Measurements from ENCODE around the gene PPL. TPM values are rescaled to one million over a fixed set of nuclear protein-coding genes. Genes with fewer than 3 reads are reported as not detected.
"Not testable (repeated sequence)": the region's sequence is repeated elsewhere in the genome, so short reads cannot be mapped to it uniquely, and the experiment has no call there.

Gene PPL
- total RNA-seq, 1 donor, result not detected

DNA sequence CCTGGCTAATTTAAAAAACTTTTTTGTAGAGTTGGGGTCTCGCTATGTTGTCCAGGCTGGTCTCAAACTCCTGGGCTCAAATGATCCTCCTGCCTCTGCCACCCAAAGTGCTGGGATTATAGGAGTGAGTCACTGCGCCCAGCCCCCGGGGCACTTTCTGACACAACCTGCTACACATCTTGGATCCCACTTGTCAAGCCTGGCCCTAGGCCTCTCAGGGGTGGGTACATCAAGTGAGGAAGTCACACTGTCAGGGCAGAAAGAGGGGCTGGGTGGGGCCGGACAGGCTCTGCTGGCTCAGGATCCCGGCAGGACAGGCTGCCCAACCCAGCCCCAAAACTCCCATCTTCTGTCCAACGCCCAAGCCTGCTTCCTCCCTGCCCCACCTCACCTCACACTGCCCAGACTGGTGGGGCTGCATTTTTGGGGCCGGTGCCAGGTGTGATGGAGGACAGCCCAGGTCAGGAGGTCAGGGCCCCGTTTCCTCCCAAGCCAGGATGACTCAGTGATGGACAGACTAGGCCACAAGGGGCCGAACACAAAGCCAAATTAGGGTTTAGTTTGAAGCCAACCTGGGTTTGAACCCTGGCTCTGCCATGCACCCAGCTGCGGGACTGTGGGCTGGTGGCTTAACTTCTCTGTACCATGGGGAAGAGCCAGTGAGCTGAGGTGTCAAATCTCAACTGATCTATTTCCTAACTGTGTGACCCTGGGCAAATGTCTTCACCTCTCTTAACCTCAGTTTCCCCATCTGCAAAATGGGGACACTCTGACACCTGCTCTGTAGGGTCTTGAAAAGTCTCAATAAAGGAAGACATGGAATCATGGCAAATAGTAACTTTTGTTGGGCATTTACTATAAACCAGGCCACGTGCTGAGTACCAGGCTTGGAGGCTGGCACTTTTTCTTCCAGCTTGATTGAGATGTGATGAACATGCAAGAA is 8.9 kb upstream of the PPL start:
- H3K4me3 ChIP-seq (ENCODE audit: low read length), result no peak overlapping the region
- no peaks in the 10 kb centered on the region for H3K9me3 ChIP-seq (ENCODE audit: low read depth, low read length)
- peaks cover 14% of the 10 kb centered on the region for H3K4me1 ChIP-seq (ENCODE audit: insufficient read depth, low read length)
- no peaks in the 10 kb centered on the region for H3K27me3 ChIP-seq (ENCODE audit: insufficient read depth, low read length)

DNA sequence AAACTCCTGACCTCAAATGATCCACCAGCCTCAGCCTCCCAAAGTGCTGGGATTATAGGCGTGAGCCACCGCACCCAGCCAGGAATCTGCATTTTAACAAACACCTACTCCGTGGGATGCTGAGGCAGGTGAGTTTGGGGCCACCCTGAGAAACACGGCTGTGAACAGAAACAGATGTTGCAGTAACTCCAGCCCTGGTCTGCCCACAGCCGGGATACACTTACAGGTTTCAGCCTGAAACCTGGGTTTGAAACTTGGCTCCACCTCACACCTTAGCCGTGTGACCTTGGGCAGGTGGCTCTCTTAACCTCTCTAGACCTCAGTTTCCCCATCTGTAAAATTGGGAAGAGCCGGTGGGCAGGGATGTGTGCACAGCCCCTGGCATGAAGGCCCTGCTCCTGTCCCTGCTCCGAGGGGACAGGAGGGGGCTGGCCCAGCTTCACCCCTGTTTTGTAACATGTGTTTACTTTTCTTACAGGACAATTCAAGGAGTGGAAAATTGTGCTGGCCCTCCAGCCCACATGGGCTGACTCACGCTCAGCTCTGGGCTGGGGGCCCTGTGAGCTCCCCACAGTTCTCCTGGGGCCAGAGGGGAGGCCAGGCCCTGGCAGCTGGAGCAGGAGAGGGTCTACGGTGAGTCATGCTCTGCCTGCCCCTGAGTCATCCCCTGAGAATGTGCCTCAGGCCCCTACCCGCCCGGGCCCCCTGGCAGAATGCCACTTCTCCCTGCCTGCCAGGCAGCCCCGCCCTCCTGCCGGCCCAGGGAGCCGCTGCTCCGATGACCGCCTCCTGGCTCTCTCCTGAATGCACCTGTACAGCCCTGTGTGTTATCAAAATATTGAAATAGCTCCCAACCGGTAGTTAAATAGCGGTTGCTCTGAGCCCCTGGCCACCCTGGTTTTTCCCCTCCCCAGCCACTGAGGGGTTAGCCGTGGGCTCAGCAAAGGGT is 7.7 kb upstream of the PPL start:
- Histone ChIP-seq H3K9me3 (ENCODE audit: low read depth, low read length) (no peaks in the 10 kb centered on the region), H3K4me3 (ENCODE audit: low read length) (no peak overlapping the region), H3K4me1 (ENCODE audit: insufficient read depth, low read length) (peaks cover 14% of the 10 kb centered on the region), H3K27me3 (ENCODE audit: insufficient read depth, low read length) (no peaks in the 10 kb centered on the region)

GRCh38 chr16:4942481-4942880 is 5.5 kb upstream of the PPL start:
- Histone ChIP-seq H3K9me3 (ENCODE audit: low read depth, low read length) (no peaks in the 10 kb centered on the region), H3K27me3 (ENCODE audit: insufficient read depth, low read length) (peaks cover 10% of the 10 kb centered on the region), H3K4me1 (ENCODE audit: insufficient read depth, low read length) (peaks cover 5% of the 10 kb centered on the region), H3K4me3 (ENCODE audit: low read length) (no peak overlapping the region)

- no peaks in the 10 kb centered on the region for H3K9me3 ChIP-seq (ENCODE audit: low read depth, low read length)
- no peak overlapping the region for H3K4me3 ChIP-seq (ENCODE audit: low read length)
- H3K27me3 ChIP-seq (ENCODE audit: insufficient read depth, low read length), result peaks cover 14% of the 10 kb centered on the region
- peaks cover 5% of the 10 kb centered on the region for H3K4me1 ChIP-seq (ENCODE audit: insufficient read depth, low read length)
These were observed 3.8 kb upstream of the PPL start for GRCh38 chr16:4940719-4941118.

- H3K4me1 ChIP-seq (ENCODE audit: insufficient read depth, low read length), result peaks cover 5% of the 10 kb centered on the region
- no peak overlapping the region for H3K4me3 ChIP-seq (ENCODE audit: low read length)
- H3K27me3 ChIP-seq (ENCODE audit: insufficient read depth, low read length), result peaks cover 22% of the 10 kb centered on the region
- H3K9me3 ChIP-seq (ENCODE audit: low read depth, low read length), result no peaks in the 10 kb centered on the region
These were observed 1.7 kb upstream of the PPL start for GRCh38 chr16:4938683-4939030.

DNA sequence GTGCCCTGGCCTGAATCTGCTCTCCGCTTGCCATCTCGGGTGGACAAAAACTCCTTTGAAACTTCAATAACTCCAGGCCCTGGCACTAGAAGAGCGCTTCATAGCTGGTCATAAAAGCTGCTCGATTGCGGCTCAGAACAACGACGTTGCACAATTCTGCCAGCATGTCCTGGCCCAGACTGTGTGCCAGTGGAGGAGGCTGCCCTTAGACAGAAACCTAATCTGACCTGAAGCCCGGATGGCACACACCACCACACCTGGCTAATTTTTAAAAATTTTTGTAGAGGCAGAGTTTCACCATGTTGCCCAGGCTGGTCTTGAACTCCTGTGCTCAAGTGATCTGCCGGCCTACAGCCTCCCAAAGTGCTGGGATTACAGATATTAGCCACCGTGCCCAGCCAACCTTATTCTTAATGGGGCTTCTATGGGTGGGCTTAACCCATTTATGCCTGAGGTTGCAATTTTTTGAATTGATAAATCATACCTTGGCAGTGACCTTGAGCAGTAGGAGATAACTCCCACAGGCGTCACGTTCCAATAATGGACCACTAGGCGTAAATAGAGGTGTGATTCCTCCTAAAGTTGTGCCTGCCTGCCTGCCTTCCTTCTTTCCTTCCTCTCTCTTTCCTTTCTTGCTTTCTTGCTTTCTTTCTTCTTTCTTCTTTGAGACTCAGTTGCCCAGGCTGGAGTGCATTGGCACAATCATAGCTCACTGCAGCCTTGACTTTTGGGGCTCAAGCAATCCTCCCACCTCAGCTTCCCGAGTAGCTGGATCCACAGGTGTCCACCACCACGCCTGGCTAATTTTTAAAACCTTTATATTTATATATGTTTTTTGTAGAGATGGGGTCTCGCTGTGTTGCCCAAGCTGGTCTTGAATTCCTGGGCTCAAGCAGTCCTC is 1.1 kb upstream of the PPL start:
- Histone ChIP-seq H3K9me3 (ENCODE audit: low read depth, low read length) (no peaks in the 10 kb centered on the region), H3K27me3 (ENCODE audit: insufficient read depth, low read length) (peaks cover 22% of the 10 kb centered on the region), H3K4me3 (ENCODE audit: low read length) (no peak overlapping the region), H3K4me1 (ENCODE audit: insufficient read depth, low read length) (peaks cover 5% of the 10 kb centered on the region)

GRCh38 chr16:4936181-4936990 is 562 bp downstream of the PPL start:
- no peaks in the 10 kb centered on the region for H3K9me3 ChIP-seq (ENCODE audit: low read depth, low read length)
- peaks cover 22% of the 10 kb centered on the region for H3K27me3 ChIP-seq (ENCODE audit: insufficient read depth, low read length)
- no peak overlapping the region for H3K4me3 ChIP-seq (ENCODE audit: low read length)
- peaks cover 5% of the 10 kb centered on the region for H3K4me1 ChIP-seq (ENCODE audit: insufficient read depth, low read length)

DNA sequence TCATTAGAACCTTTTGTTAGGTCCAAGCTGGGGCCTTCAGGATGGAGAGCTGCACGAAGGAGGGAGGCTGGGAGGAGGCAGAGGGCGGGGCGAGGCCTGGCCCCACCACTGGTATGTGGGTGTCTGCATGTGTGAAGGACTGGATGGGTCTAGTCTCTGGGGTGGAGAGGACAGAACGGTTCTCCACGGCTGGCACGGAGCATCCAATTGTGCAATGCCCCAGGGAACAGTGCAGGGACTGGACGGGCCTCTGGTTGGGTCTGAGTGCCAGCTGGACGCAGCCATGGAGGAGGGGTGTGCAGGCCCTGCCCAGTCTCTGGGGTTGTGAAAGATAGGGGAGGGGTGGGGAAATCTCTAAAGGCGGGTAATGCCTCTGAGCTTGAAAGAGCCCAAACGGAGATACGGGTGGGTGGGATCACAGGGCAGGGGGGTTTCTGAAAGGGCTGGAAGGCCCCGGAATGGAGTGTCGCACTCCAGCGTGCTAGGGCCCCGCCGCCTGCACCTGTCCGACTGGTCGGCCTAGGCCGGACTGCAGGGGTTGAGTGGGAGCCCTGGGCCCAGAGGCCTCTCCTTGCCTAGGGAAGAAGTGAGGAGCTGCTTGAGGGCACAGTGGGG is 1.6 kb downstream of the PPL start:
- H3K4me1 ChIP-seq (ENCODE audit: insufficient read depth, low read length), result peaks cover 5% of the 10 kb centered on the region
- H3K27me3 ChIP-seq (ENCODE audit: insufficient read depth, low read length), result peaks cover 22% of the 10 kb centered on the region
- no peaks in the 10 kb centered on the region for H3K9me3 ChIP-seq (ENCODE audit: low read depth, low read length)
- H3K4me3 ChIP-seq (ENCODE audit: low read length), result no peak overlapping the region

DNA sequence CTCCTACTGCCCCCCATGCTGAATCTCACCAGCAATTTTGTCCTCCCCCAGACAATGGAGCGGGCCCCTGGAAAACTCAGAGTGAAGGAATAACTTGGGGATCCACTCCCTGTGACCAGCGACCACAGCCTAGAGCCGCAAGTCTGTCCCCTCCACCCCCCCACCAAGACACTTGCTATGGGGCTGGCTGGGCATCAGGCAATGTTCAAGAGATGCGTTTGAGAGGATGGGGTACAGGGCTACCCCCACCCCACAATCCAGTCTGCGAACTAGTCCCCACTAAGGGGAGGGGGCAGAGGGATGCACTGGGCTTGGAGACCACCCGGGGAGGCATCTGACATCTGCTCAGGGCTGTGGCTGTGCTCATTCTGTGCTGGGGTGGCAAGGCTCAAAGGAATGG is 2.4 kb downstream of the PPL start:
- H3K4me1 ChIP-seq (ENCODE audit: insufficient read depth, low read length), result peaks cover 5% of the 10 kb centered on the region
- peaks cover 22% of the 10 kb centered on the region for H3K27me3 ChIP-seq (ENCODE audit: insufficient read depth, low read length)
- H3K4me3 ChIP-seq (ENCODE audit: low read length), result no peak overlapping the region
- no peaks in the 10 kb centered on the region for H3K9me3 ChIP-seq (ENCODE audit: low read depth, low read length)

DNA sequence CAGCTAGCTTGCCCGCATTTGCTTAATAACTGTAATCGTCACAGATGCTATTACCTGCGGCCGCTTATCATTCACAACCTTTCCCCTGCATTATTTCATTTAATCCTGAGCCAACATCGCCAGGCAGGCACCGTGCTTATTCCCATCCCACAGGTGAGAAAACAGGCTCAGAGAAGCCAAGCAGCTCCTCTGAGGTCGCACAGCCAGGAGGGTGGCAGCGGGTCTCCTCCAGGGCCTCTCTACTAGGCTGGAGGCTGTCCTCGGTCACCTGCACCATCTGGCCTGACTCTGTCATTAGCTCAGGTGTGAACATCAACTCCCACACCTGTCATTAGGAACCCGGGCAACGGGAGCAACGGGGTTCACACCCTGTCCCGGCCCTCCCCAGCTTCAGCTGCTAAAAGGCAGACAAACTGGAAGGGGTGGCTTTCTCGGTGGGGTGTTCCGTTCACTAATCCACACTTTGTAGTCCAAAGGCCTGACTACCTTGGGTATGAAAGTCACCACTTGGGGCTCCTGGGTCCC is 3.0 kb downstream of the PPL start:
- H3K9me3 ChIP-seq (ENCODE audit: low read depth, low read length), result no peaks in the 10 kb centered on the region
- peaks cover 22% of the 10 kb centered on the region for H3K27me3 ChIP-seq (ENCODE audit: insufficient read depth, low read length)
- H3K4me3 ChIP-seq (ENCODE audit: low read length), result no peak overlapping the region
- H3K4me1 ChIP-seq (ENCODE audit: insufficient read depth, low read length), result peaks cover 5% of the 10 kb centered on the region

- Histone ChIP-seq H3K9me3 (ENCODE audit: low read depth, low read length) (no peaks in the 10 kb centered on the region), H3K4me1 (ENCODE audit: insufficient read depth, low read length) (peaks cover 5% of the 10 kb centered on the region), H3K4me3 (ENCODE audit: low read length) (no peak overlapping the region), H3K27me3 (ENCODE audit: insufficient read depth, low read length) (peaks cover 22% of the 10 kb centered on the region)
These were observed 3.5 kb downstream of the PPL start for GRCh38 chr16:4933433-4933832.

GRCh38 chr16:4931381-4931780 is 5.6 kb downstream of the PPL start:
- Histone ChIP-seq H3K27me3 (ENCODE audit: insufficient read depth, low read length) (peaks cover 9% of the 10 kb centered on the region), H3K9me3 (ENCODE audit: low read depth, low read length) (peaks cover 7% of the 10 kb centered on the region), H3K4me1 (ENCODE audit: insufficient read depth, low read length) (peaks cover 1% of the 10 kb centered on the region), H3K4me3 (ENCODE audit: low read length) (no peak overlapping the region)

- H3K27me3 ChIP-seq (ENCODE audit: insufficient read depth, low read length), result not testable (repeated sequence)
These were observed 7.3 kb downstream of the PPL start for GRCh38 chr16:4929619-4930018.

More at GRCh38 chr16:4929619-4930018, 7.3 kb downstream of the PPL start:
- H3K4me3 ChIP-seq (ENCODE audit: low read length); H3K9me3 ChIP-seq (ENCODE audit: low read depth, low read length); H3K4me1 ChIP-seq (ENCODE audit: insufficient read depth, low read length): not testable (repeated sequence)
